C4-2B (cell line): Measurements from ENCODE around the gene NAA16.

Experiments used
- CTCF ChIP-seq: fragments of 450-650 bp; conservative IDR thresholded peaks from 2 replicates; pipeline ENCODE4 v1.5.1; 2017; ENCODE audit warnings: mild to moderate bottlenecking
- ZFX ChIP-seq: fragments of 450-650 bp; IDR thresholded peaks from 2 replicates; pipeline ENCODE4 v1.6.1; 2017

DNA sequence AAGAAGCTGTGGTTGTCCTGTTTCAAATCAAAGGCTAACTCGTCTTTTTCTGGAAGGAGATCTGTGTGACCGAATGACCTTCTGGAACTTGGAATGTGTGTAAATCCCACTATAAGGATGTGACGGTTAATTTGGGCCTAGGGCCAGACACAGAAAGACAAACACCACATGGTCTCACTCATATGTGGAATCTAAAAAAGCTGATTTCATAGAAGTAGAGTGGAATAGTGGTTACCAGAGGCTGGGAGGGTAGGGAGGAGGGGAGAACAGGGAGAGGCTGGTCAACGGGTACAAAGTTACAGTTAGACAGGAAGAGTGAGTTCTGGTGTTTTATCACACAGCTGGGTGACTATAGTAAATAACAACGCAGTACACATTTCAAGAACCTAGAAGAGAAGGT is 107.0 kb downstream of the NAA16 start:
- TF ChIP-seq CTCF (no peak), ZFX (no peak)
